HG02970 (cell line): ENCODE results near the gene GATAD2B.

Source experiments
- ATAC-seq: cut with Tn5 transposase; IDR thresholded peaks from one replicate; pipeline ENCODE4 v1.9.1; 2021; ENCODE audit warnings: mild to moderate bottlenecking, moderate library complexity, moderate number of reproducible peaks; ENCODE audit not compliant: unreplicated experiment, low FRiP score

The GATAD2B gene

GRCh38 chr1:153953859-153954365 is 31.1 kb upstream of the GATAD2B start:
- no peak for ATAC-seq

GRCh38 chr1:153951801-153952200 is 29.0 kb upstream of the GATAD2B start:
- no peak for ATAC-seq

- no peak for ATAC-seq
Observed at GRCh38 chr1:153951183-153951582, 28.4 kb upstream of the GATAD2B start.

GRCh38 chr1:153946622-153947241 is 24.0 kb upstream of the GATAD2B start, which contains the start of gene DENND4B:
TSS of gene DENND4B (minus strand) at chr1:153946718. CDS start at chr1:153944374, 2,344 bp downstream.
- peak; percentile 49 for ATAC-seq

- peak; percentile 63 for ATAC-seq
Observed at GRCh38 chr1:153945795-153946621, 23.2 kb upstream of the GATAD2B start.

GRCh38 chr1:153945131-153945794 is 22.5 kb upstream of the GATAD2B start:
- ATAC-seq = no peak

GRCh38 chr1:153944827-153945117 is 22.0 kb upstream of the GATAD2B start:
- no peak for ATAC-seq

GRCh38 chr1:153944005-153944826 is 21.4 kb upstream of the GATAD2B start:
- ATAC-seq = no peak

GRCh38 chr1:153942766-153943549 is 20.2 kb upstream of the GATAD2B start:
- ATAC-seq = no peak

- no peak for ATAC-seq
Observed at GRCh38 chr1:153941826-153942725, 19.3 kb upstream of the GATAD2B start.

- ATAC-seq = no peak
Observed at GRCh38 chr1:153940756-153941155, 18.0 kb upstream of the GATAD2B start.

GRCh38 chr1:153939476-153939875 is 16.7 kb upstream of the GATAD2B start:
- ATAC-seq = no peak

GRCh38 chr1:153938996-153939395 is 16.2 kb upstream of the GATAD2B start:
- ATAC-seq = no peak

GRCh38 chr1:153937331-153937730 is 14.6 kb upstream of the GATAD2B start:
- ATAC-seq = no peak

GRCh38 chr1:153936011-153936802 is 13.4 kb upstream of the GATAD2B start:
- ATAC-seq = no peak

- ATAC-seq = no peak
Observed at GRCh38 chr1:153934746-153935145, 12.0 kb upstream of the GATAD2B start.

GRCh38 chr1:153933955-153934354 is 11.2 kb upstream of the GATAD2B start:
- ATAC-seq = no peak

- ATAC-seq = no peak
Observed at GRCh38 chr1:153933430-153933829, 10.7 kb upstream of the GATAD2B start.
